ENCODE results near the gene NFKBIZ.
A peak's percentile ranks its signal among the peaks of the same experiment; 100 is the strongest.

The NFKBIZ gene

GRCh38 chr3:101848754-101849713 is at the start of gene NFKBIZ:
TSS of gene NFKBIZ (plus strand) at chr3:101849514. CDS start at chr3:101849629, 115 bp downstream.
- peak; percentile 93 for DNase-seq

- no peak for DNase-seq
Observed at GRCh38 chr3:101801174-101801573, 48.1 kb upstream of the NFKBIZ start.

- no peak for DNase-seq
Observed at GRCh38 chr3:101802179-101802578, 47.1 kb upstream of the NFKBIZ start.

- DNase-seq, result peak; percentile 65
Observed at GRCh38 chr3:101803173-101803782, 46.0 kb upstream of the NFKBIZ start.

- DNase-seq, result no peak
Observed at GRCh38 chr3:101803939-101804338, 45.4 kb upstream of the NFKBIZ start.

- peak; percentile 18 for DNase-seq
Observed at GRCh38 chr3:101806491-101806890, 42.8 kb upstream of the NFKBIZ start.

- no peak for DNase-seq
Observed at GRCh38 chr3:101807888-101808287, 41.4 kb upstream of the NFKBIZ start.

- DNase-seq, result peak; percentile 46
Observed at GRCh38 chr3:101809178-101810021, 39.9 kb upstream of the NFKBIZ start.

GRCh38 chr3:101810022-101810418 is 39.3 kb upstream of the NFKBIZ start:
- no peak for DNase-seq

GRCh38 chr3:101811875-101812274 is 37.4 kb upstream of the NFKBIZ start:
- no peak for DNase-seq

GRCh38 chr3:101812895-101813294 is 36.4 kb upstream of the NFKBIZ start:
- DNase-seq, result no peak

GRCh38 chr3:101813817-101814440 is 35.4 kb upstream of the NFKBIZ start:
- peak; percentile 30 for DNase-seq

GRCh38 chr3:101814835-101815234 is 34.5 kb upstream of the NFKBIZ start:
- no peak for DNase-seq

GRCh38 chr3:101816215-101817149 is 32.8 kb upstream of the NFKBIZ start:
- DNase-seq, result peak; percentile 56

GRCh38 chr3:101817992-101818391 is 31.3 kb upstream of the NFKBIZ start:
- no peak for DNase-seq

GRCh38 chr3:101819649-101820206 is 29.6 kb upstream of the NFKBIZ start:
- DNase-seq, result no peak

- no peak for DNase-seq
Observed at GRCh38 chr3:101821503-101821902, 27.8 kb upstream of the NFKBIZ start.

- no peak for DNase-seq
Observed at GRCh38 chr3:101823525-101823924, 25.8 kb upstream of the NFKBIZ start.

- DNase-seq, result peak; percentile 28
Observed at GRCh38 chr3:101824702-101825101, 24.6 kb upstream of the NFKBIZ start.

- DNase-seq, result peak; percentile 42
Observed at GRCh38 chr3:101825904-101826445, 23.3 kb upstream of the NFKBIZ start.

Data from fibroblast of skin of right quadriceps (primary cell).